Omental fat pad (tissue), 4 donors: ENCODE data around the gene GPN2. TPM values are rescaled to one million over a fixed set of nuclear protein-coding genes. Genes with fewer than 3 reads are reported as not detected.
"Not testable (repeated sequence)": the region's sequence is repeated elsewhere in the genome, so short reads cannot be mapped to it uniquely, and the experiment has no call there.

Experiments
- ATAC-seq: fragments of 150-250 bp; one replicate; pipeline ENCODE4 v1.9.1; 2016; ENCODE audit warnings: mild to moderate bottlenecking, moderate library complexity; ENCODE audit not compliant: low FRiP score
- DNase-seq: peaks from one replicate; pipeline ENCODE4 v3.0.0-alpha.2; 2019; ENCODE audit warnings: low spot score
- CTCF ChIP-seq, 3 donors: fragments of 450-650 bp; IDR thresholded peaks; one replicate each; pipeline ENCODE4 v1.5.1; 2016 to 2017; ENCODE audit warnings: antibody characterized with exemption in 3 of 3, mild to moderate bottlenecking in 3 of 3, moderate library complexity in 2 of 3
- total RNA-seq, 4 donors: library from RNA; depleted of rRNA; stranded (reverse); fragments of >200 nt; gene quantifications; one replicate each; pipeline ENCODE4 v1.1.0, GENCODE V29; 2016

The GPN2 gene
- total RNA-seq, 4 donors from 2014 or later: 9.4 to 18.0 (median 11.0) TPM

DNA sequence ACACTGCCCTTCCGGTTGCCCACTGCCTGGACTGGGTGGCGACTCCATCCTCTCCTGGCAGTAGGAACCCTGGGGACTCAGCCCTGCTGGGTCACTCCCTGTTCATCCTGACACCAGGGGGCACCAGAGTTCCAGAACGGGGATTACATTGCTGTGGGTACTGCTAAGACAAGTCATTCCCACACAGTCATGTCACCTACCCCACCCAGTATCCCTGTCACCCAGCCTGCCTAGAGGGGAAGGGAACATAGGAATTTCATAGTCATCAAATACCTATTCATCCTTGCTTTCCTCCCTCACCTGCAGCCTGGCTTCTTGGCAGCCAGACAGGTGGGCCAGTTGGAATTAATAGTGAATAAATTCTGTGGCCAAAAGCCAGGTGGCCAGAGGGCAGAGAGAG, 36.9 kb downstream of the GPN2 start:
- DNase-seq: peak; percentile 96
- TF ChIP-seq CTCF (IDR thresholded peaks at IDR 0.05): peak in 1 of 3 donors; percentile 9
- ATAC-seq: peak; percentile 49

DNA sequence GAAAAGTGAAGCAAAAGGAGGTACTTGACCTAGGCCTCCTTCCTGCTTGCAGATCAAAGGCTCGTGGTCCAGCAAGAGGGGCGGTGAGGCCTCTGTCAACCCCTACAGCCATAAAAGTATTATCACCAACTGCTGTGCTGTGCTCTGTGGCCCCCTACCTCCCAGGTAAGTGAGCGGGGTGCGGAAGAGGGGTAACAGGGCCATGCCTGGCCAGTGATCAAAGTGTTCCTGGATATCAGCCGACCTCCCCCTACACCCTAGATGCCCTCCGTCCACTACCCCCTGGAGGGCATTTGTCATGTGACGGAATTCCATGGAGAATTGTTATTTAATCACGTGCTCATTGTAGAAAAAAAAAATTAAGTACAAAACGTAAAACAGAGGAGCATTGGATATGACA, 37.4 kb downstream of the GPN2 start:
- TF ChIP-seq CTCF (IDR thresholded peaks at IDR 0.05): no peak
- DNase-seq: no peak

GRCh38 chr1:26851106-26851684, 38.9 kb downstream of the GPN2 start:
- DNase-seq: no peak
- no peak for ATAC-seq
- no peak for TF ChIP-seq CTCF (IDR thresholded peaks at IDR 0.05)

More for the DNA sequence above, 37.4 kb downstream of the GPN2 start:
- ATAC-seq: no peak

- peak; percentile 90 for ATAC-seq
- DNase-seq: peak; percentile 49
- TF ChIP-seq CTCF (IDR thresholded peaks at IDR 0.05): no peak
Observed at GRCh38 chr1:26848941-26849774, 40.9 kb downstream of the GPN2 start.

DNA sequence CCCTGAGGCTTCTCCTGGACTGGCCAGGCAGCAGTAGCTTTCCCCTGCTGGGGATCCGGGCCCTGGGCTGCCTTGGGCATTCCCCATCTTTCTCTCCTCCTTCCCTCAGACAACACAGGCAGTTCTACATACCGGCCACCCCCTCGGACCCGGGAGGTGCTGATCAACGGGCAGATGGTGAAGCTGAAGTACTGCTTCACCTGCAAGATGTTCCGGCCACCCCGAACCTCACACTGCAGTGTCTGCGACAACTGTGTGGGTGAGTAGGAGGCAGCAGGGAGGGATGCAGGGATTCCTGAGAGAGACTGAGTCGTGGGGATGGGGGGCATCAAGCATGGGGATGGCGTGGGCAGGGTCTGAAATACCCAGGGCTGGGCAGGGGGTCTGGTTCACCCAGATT, 41.6 kb downstream of the GPN2 start:
- no peak for TF ChIP-seq CTCF (IDR thresholded peaks at IDR 0.05)
- ATAC-seq: no peak
- no peak for DNase-seq

GRCh38 chr1:26847826-26848225, 42.3 kb downstream of the GPN2 start:
- ATAC-seq, DNase-seq: not testable (repeated sequence)

DNA sequence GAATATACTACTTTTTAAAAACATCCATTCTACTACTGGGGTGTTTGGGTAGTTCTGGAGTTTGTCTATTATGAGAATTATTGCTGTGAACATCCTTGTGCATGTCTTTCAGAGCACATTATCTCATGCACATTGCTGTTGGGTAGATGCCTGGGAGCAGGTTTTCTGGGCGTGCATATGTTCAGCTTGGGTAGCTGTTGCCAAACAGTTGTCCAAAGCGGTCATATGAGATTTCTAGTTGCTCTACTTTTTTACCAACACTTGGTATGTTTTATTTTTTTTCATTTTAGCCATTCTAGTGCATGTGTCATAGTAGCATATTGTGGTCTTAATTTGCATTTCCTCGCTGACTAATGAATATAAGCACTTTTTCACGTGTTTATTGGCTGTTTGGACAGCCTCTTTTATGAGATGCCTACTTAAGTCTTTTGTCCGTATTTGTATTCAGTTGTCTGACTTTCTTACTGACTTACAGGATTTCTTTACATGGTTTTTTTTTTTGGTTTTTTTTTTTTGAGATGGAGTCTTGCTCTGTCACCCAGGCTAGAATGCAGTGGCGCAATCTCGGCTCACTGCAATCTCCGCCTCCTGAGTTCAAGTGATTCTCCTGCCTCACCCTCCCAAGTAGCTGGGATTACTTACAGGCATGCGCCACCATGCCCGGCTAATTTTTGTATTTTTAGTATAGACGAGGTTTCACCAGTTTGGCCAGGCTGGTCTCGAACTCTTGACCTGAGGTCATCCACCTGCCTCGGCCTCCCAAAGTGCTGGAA, 45.5 kb downstream of the GPN2 start:
- no peak for TF ChIP-seq CTCF (IDR thresholded peaks at IDR 0.05)
- DNase-seq: no peak
- no peak for ATAC-seq
